ENCODE results near the gene CHORDC1. TPM values are rescaled to one million over a fixed set of nuclear protein-coding genes. Genes with fewer than 3 reads are reported as not detected.

CHORDC1 gene
- total RNA-seq, 1 donor from 2014 or later: 31.9 TPM

GRCh38 chr11:90228056-90228455 is 5.2 kb upstream of the CHORDC1 start:
- Mint-ChIP-seq H3K27me3 (ENCODE audit: low read depth) (peaks cover 15% of the 10 kb centered on the region), H3K27ac (ENCODE audit: unreplicated experiment) (no peak overlapping the region), H3K36me3 (ENCODE audit: low read depth) (no peaks in the 10 kb centered on the region), H3K9me3 (ENCODE audit: low read depth) (peaks cover 14% of the 10 kb centered on the region), H3K4me3 (ENCODE audit: unreplicated experiment) (no peak overlapping the region), H3K4me1 (ENCODE audit: low read depth) (peaks cover 10% of the 10 kb centered on the region)
- TF ChIP-seq CTCF (IDR thresholded peaks at IDR 0.05): no peak
- no peak for DNase-seq (ENCODE audit: low spot score)

- Mint-ChIP-seq H3K27ac (ENCODE audit: unreplicated experiment) (peak overlapping the region; percentile 97), H3K36me3 (ENCODE audit: low read depth) (no peaks in the 10 kb centered on the region), H3K4me1 (ENCODE audit: low read depth) (peaks cover 45% of the 10 kb centered on the region), H3K27me3 (ENCODE audit: low read depth) (no peaks in the 10 kb centered on the region), H3K9me3 (ENCODE audit: low read depth) (no peaks in the 10 kb centered on the region), H3K4me3 (ENCODE audit: unreplicated experiment) (peak overlapping the region; percentile 95)
- DNase-seq (ENCODE audit: low spot score): no peak
- no peak for TF ChIP-seq CTCF (IDR thresholded peaks at IDR 0.05)
Measured at GRCh38 chr11:90223248-90223585, 368 bp upstream of the CHORDC1 start.

- H3K4me1 Mint-ChIP-seq (ENCODE audit: low read depth): peaks cover 50% of the 10 kb centered on the region
- H3K27ac Mint-ChIP-seq (ENCODE audit: unreplicated experiment): peak overlapping the region; percentile 97
- H3K36me3 Mint-ChIP-seq (ENCODE audit: low read depth): no peaks in the 10 kb centered on the region
- peak overlapping the region; percentile 95 for H3K4me3 Mint-ChIP-seq (ENCODE audit: unreplicated experiment)
- H3K27me3 Mint-ChIP-seq (ENCODE audit: low read depth): no peaks in the 10 kb centered on the region
- TF ChIP-seq CTCF (IDR thresholded peaks at IDR 0.05): no peak
- H3K9me3 Mint-ChIP-seq (ENCODE audit: low read depth): no peaks in the 10 kb centered on the region
- no peak for DNase-seq (ENCODE audit: low spot score)
Measured at GRCh38 chr11:90221803-90222458, 918 bp downstream of the CHORDC1 start.

- Mint-ChIP-seq H3K27ac (ENCODE audit: unreplicated experiment) (peak overlapping the region; percentile 15), H3K36me3 (ENCODE audit: low read depth) (no peaks in the 10 kb centered on the region), H3K27me3 (ENCODE audit: low read depth) (no peaks in the 10 kb centered on the region), H3K4me1 (ENCODE audit: low read depth) (peaks cover 57% of the 10 kb centered on the region), H3K4me3 (ENCODE audit: unreplicated experiment) (peak overlapping the region; percentile 95), H3K9me3 (ENCODE audit: low read depth) (no peaks in the 10 kb centered on the region)
- no peak for TF ChIP-seq CTCF (IDR thresholded peaks at IDR 0.05)
- DNase-seq (ENCODE audit: low spot score): no peak
Measured at GRCh38 chr11:90220391-90220790, 2.5 kb downstream of the CHORDC1 start.

- no peak for TF ChIP-seq CTCF (IDR thresholded peaks at IDR 0.05)
- no peaks in the 10 kb centered on the region for H3K36me3 Mint-ChIP-seq (ENCODE audit: low read depth)
- H3K4me1 Mint-ChIP-seq (ENCODE audit: low read depth): peaks cover 57% of the 10 kb centered on the region
- no peak overlapping the region for H3K4me3 Mint-ChIP-seq (ENCODE audit: unreplicated experiment)
- H3K27ac Mint-ChIP-seq (ENCODE audit: unreplicated experiment): peak overlapping the region; percentile 28
- no peaks in the 10 kb centered on the region for H3K9me3 Mint-ChIP-seq (ENCODE audit: low read depth)
- no peak for DNase-seq (ENCODE audit: low spot score)
- no peaks in the 10 kb centered on the region for H3K27me3 Mint-ChIP-seq (ENCODE audit: low read depth)
Measured at GRCh38 chr11:90219438-90219837, 3.4 kb downstream of the CHORDC1 start.

Measured in chondrocyte (in vitro differentiated cells).